DOHH2 (cell line): ENCODE results near the gene LRWD1.
A peak's percentile ranks its signal among the peaks of the same experiment; 100 is the strongest.

Experiments used
- H3F3A ChIP-seq: fragments of 200-600 bp; sonication (generic), shearing (Covaris generic); 2 replicates; pipeline ENCODE4 v1.6.0; 2016; ENCODE audit warnings: antibody characterized with exemption, mild to moderate bottlenecking; ENCODE audit not compliant: control insufficient read depth, insufficient read depth
- H3K27ac ChIP-seq: fragments of 200-600 bp; sonication (generic); 2 replicates; pipeline ENCODE4 v1.5.1; 2014; ENCODE audit warnings: low read depth, mild to moderate bottlenecking, low read length, moderate library complexity
- H3K27me3 ChIP-seq: fragments of 200-600 bp; sonication (generic); 2 replicates; pipeline ENCODE4 v1.6.1; 2014; ENCODE audit warnings: mild to moderate bottlenecking, low read length, mixed read lengths; ENCODE audit not compliant: control insufficient read depth
- H3K36me3 ChIP-seq: fragments of 200-600 bp; sonication (generic); 2 replicates; pipeline ENCODE4 v1.6.1; 2014; ENCODE audit warnings: mild to moderate bottlenecking, low read length, moderate library complexity, mixed read lengths; ENCODE audit not compliant: control insufficient read depth
- H3K4me1 ChIP-seq: fragments of 200-600 bp; sonication (generic); 2 replicates; pipeline ENCODE4 v1.6.1; 2014; ENCODE audit warnings: mild to moderate bottlenecking, low read length, mixed read lengths; ENCODE audit not compliant: control insufficient read depth
- H3K4me2 ChIP-seq: fragments of 200-600 bp; sonication (generic); 2 replicates; pipeline ENCODE4 v1.6.0; 2014; ENCODE audit warnings: mild to moderate bottlenecking, low read length, moderate library complexity
- H3K4me3 ChIP-seq: fragments of 200-600 bp; sonication (generic); 2 replicates; pipeline ENCODE4 v1.5.1; 2014; ENCODE audit warnings: mild to moderate bottlenecking, low read length, mixed read lengths
- H3K79me2 ChIP-seq: fragments of 200-600 bp; sonication (generic); 2 replicates; pipeline ENCODE4 v1.6.1; 2014; ENCODE audit warnings: mild to moderate bottlenecking, low read length, mixed read lengths; ENCODE audit not compliant: control insufficient read depth
- H3K9me2 ChIP-seq: fragments of 200-600 bp; sonication (generic); replicated peaks from 2 replicates; pipeline ENCODE4 v1.6.1; 2014; ENCODE audit warnings: mild to moderate bottlenecking, low read length, mixed read lengths; ENCODE audit not compliant: control insufficient read depth
- H3K9me3 ChIP-seq: fragments of 200-600 bp; sonication (generic); 2 replicates; pipeline ENCODE4 v1.6.1; 2014; ENCODE audit warnings: antibody characterized with exemption, low read length, mixed read lengths; ENCODE audit not compliant: control insufficient read depth, insufficient read depth
- H4K20me1 ChIP-seq: fragments of 200-600 bp; sonication (generic); 2 replicates; pipeline ENCODE4 v1.6.0; 2014; ENCODE audit warnings: low read depth, mild to moderate bottlenecking, antibody characterized with exemption, low read length, moderate library complexity; ENCODE audit not compliant: control insufficient read depth, insufficient read depth
- EZH2phosphoT487 ChIP-seq: fragments of 200-600 bp; sonication (generic); IDR thresholded peaks from 2 replicates; pipeline ENCODE4 v1.6.1; 2017; ENCODE audit warnings: borderline replicate concordance, mild to moderate bottlenecking, antibody characterized with exemption, low read length, moderate library complexity, mixed read lengths
- TF ChIP-seq, protein P1 (sequence below): fragments of 200-600 bp; sonication (generic); IDR thresholded peaks from one replicate; pipeline ENCODE4 v1.5.1; 2014; ENCODE audit warnings: antibody characterized with exemption, mild to moderate bottlenecking, low read depth, low read length; ENCODE audit not compliant: poor library complexity, severe bottlenecking

The LRWD1 gene

GRCh38 chr7:102417105-102417504, 47.7 kb upstream of the LRWD1 start:
- no peak overlapping the region for H3K27ac ChIP-seq
- H3K36me3 ChIP-seq = peaks cover 94% of the 10 kb centered on the region
- TF ChIP-seq EZH2phosphoT487 = no peak
- TF ChIP-seq, protein P1, sequence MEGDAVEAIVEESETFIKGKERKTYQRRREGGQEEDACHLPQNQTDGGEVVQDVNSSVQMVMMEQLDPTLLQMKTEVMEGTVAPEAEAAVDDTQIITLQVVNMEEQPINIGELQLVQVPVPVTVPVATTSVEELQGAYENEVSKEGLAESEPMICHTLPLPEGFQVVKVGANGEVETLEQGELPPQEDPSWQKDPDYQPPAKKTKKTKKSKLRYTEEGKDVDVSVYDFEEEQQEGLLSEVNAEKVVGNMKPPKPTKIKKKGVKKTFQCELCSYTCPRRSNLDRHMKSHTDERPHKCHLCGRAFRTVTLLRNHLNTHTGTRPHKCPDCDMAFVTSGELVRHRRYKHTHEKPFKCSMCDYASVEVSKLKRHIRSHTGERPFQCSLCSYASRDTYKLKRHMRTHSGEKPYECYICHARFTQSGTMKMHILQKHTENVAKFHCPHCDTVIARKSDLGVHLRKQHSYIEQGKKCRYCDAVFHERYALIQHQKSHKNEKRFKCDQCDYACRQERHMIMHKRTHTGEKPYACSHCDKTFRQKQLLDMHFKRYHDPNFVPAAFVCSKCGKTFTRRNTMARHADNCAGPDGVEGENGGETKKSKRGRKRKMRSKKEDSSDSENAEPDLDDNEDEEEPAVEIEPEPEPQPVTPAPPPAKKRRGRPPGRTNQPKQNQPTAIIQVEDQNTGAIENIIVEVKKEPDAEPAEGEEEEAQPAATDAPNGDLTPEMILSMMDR = no peak
- peaks cover 29% of the 10 kb centered on the region for H3F3A ChIP-seq
- H4K20me1 ChIP-seq = no peaks in the 10 kb centered on the region
- H3K4me1 ChIP-seq = peaks cover 90% of the 10 kb centered on the region
- H3K4me3 ChIP-seq = no peak overlapping the region
- peaks cover 61% of the 10 kb centered on the region for H3K79me2 ChIP-seq
- no peaks in the 10 kb centered on the region for H3K9me3 ChIP-seq
- no peak overlapping the region for H3K4me2 ChIP-seq
- H3K27me3 ChIP-seq = no peaks in the 10 kb centered on the region
- H3K9me2 ChIP-seq = no peaks in the 10 kb centered on the region

- Histone ChIP-seq H3K9me2 (no peaks in the 10 kb centered on the region), H3K27me3 (no peaks in the 10 kb centered on the region), H3K79me2 (peaks cover 48% of the 10 kb centered on the region), H3K4me2 (no peak overlapping the region), H3F3A (peaks cover 34% of the 10 kb centered on the region), H3K4me1 (peaks cover 87% of the 10 kb centered on the region), H4K20me1 (no peaks in the 10 kb centered on the region), H3K27ac (no peak overlapping the region), H3K4me3 (no peak overlapping the region), H3K36me3 (peaks cover 84% of the 10 kb centered on the region), H3K9me3 (no peaks in the 10 kb centered on the region)
- no peak for TF ChIP-seq EZH2phosphoT487
- TF ChIP-seq, protein P1 = no peak
Observed at GRCh38 chr7:102418592-102418991, 46.2 kb upstream of the LRWD1 start.

DNA sequence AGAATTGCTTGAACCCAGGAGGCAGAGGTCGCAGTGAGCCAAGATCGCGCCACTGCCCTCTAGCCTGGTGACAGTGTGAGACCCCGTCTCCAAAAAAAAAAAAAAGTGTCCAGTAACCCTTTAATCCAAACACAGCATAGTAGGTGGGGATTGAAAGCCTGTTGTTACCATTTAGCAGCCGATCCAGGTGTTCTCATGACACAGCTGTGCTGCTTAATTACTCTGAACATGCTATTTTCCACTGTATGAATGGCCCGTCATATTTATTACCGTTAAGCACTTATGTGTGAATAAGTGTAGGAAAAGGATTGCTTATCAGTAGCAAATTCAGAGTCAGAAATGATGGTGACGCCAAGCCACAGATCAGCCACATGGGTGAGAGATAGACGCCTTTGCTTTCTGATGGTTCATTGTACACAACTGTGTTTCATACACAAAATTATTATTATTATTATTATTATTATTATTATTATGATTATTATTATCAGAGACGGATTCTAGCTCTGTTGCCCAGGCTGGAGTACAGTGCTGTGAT, 43.0 kb upstream of the LRWD1 start:
- peak overlapping the region; percentile 73 for H3K27ac ChIP-seq
- no peaks in the 10 kb centered on the region for H3K9me2 ChIP-seq
- no peaks in the 10 kb centered on the region for H4K20me1 ChIP-seq
- no peaks in the 10 kb centered on the region for H3K27me3 ChIP-seq
- TF ChIP-seq, protein P1 = no peak
- no peak for TF ChIP-seq EZH2phosphoT487
- peaks cover 41% of the 10 kb centered on the region for H3K79me2 ChIP-seq
- H3K4me1 ChIP-seq = peaks cover 90% of the 10 kb centered on the region
- no peak overlapping the region for H3K4me3 ChIP-seq
- peaks cover 82% of the 10 kb centered on the region for H3K36me3 ChIP-seq
- no peaks in the 10 kb centered on the region for H3K9me3 ChIP-seq
- H3K4me2 ChIP-seq = no peak overlapping the region
- H3F3A ChIP-seq = peaks cover 56% of the 10 kb centered on the region
